LNCaP clone FGC (cell line): ENCODE measurements around the gene TMEM121.

Source experiments
- DNase-seq: peaks from one replicate; pipeline ENCODE4 v3.0.0-alpha.2; 2011; ENCODE audit warnings: low read depth
- H3K4me3 ChIP-seq: 2 replicates; pipeline ENCODE4 v1.5.1; 2011; ENCODE audit warnings: mild to moderate bottlenecking, low read depth, low read length, control low read depth
- CTCF ChIP-seq: IDR thresholded peaks from 2 replicates; pipeline ENCODE4 v1.5.1; 2012; ENCODE audit warnings: mild to moderate bottlenecking; ENCODE audit not compliant: control insufficient read depth, insufficient read depth; ENCODE audit errors: extremely low read depth

The TMEM121 gene

DNA sequence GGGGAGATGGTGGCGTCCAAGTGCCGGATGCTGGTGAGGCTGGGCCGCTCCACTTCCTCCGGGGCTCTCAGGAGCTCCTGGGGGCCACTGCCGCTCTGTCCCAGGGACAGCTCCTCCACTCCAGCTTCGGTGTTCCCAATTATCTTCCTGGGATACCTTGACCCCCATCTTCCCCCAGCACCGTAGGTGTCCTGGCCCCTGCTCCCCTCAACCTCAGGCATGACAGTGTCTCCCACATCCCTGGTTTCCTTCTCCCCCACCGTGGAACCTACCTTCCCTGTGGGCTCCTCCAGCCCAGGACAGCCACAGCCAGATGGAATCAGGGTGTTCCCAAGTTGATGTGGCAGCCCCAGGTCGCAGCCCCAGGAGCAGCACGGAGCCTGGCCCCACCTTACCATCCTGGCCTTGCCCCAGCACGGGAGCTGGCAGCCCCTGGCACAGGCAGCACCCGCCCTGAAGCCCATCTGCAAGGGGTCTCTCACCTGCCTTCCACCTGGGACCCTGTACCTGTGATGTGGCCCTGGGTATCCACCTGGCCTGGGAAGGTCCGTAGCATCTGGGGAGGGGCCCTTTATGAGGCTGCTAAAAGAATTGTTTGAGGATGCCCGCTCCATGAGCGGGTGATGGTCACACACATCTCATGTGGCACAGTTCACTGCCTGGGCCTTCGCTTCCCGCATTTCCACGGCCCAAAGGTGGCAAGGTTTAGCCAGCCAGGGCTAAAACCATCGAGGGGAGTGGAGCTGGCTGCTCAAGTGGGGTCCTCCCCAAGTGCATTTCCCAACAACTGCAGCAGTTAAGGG is 4.1 kb downstream of the TMEM121 start:
- H3K4me3 ChIP-seq: no peak overlapping the region
- TF ChIP-seq CTCF: no peak
- DNase-seq: no peak

DNA sequence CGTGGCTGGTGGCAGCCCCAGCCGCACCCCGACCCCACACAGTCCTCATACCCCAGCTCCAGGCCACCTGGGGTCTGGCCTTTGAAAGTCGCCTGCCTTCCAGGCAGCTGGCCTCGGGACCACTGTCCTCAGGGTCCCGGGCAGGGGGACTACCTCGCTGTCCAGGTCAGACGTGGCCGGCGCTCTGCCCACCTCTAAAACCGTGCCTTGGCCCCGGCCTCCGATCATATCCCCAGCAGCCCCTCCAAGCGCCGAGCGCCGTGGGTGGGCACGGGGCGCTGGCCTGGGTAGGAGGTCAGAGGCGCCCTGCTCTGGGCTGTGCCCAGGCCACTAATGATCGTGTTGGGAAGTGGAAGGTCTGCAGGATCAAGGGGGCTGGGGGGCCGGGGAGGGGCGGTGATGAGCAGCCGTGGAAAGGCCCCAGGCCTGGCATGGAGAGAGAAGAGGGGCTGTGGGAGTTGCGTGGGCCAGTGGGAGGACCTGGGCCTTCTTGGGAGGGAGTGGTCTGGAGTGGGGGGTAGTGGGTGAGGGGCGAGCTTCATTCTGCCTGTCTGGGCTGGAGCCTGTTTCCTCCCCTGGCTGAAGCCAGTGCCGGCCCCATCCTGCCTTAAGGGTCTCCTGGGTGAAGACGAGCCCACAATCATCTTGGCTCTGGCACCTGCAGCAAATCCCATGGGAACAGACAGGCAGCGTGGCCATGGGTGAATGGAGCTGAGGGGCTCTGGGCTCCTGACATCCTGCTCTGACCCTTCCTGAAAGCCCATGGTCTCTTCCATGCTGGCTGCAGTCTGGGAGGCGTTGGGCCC is 4.9 kb downstream of the TMEM121 start:
- TF ChIP-seq CTCF: no peak
- DNase-seq: no peak
- H3K4me3 ChIP-seq: no peak overlapping the region

- TF ChIP-seq CTCF: no peak
- DNase-seq: no peak
- H3K4me3 ChIP-seq: no peak overlapping the region
Measured at GRCh38 chr14:105531894-105532623, 5.7 kb downstream of the TMEM121 start.

GRCh38 chr14:105532735-105533141 is 6.4 kb downstream of the TMEM121 start:
- no peak for DNase-seq
- H3K4me3 ChIP-seq: no peak overlapping the region
- TF ChIP-seq CTCF: 0 out of 2 replicates have a peak, but pooled peaks have one; percentile 16

DNA sequence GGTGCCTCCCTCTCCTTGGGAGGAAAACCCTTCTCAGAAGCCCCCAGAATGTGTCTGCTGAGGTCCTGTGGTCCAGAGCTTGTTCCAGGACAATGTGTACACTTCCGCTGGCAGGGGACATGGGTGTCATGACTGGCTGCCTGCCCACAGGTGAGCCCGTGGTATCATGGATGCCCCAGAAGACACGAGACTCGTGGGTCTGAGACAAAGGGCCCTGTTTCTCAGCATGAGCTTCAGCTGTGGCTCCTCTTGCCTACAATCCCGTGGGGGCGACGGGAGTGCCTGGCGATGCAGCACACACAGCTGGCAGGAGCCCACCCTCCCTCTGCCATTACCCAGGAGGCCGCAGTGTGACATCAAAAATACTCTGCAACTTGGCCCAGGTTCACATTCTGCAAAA is 7.0 kb downstream of the TMEM121 start:
- TF ChIP-seq CTCF: no peak

GRCh38 chr14:105533811-105534498 is 7.6 kb downstream of the TMEM121 start:
- TF ChIP-seq CTCF: no peak
- H3K4me3 ChIP-seq: no peak overlapping the region
- no peak for DNase-seq

More for the DNA sequence above, 7.0 kb downstream of the TMEM121 start:
- DNase-seq: no peak
- H3K4me3 ChIP-seq: no peak overlapping the region
